NCI-H2107 treated with DMSO at 0.1 percent for 48 hours (cell line): ENCODE measurements around the gene ZNF155.
A peak's percentile ranks its signal among the peaks of the same experiment; 100 is the strongest.

Experiments
- DNase-seq: peaks from one replicate; lab custom pipeline; 2025; ENCODE audit not compliant: unreplicated experiment; lab: John Stamatoyannopoulos, UW

ZNF155 gene

GRCh38 chr19:44003461-44004009 lies 19.5 kb downstream of the ZNF155 start:
- no peak for DNase-seq

- no peak for DNase-seq
Observed at GRCh38 chr19:44005973-44006372, 22.0 kb downstream of the ZNF155 start.

DNA sequence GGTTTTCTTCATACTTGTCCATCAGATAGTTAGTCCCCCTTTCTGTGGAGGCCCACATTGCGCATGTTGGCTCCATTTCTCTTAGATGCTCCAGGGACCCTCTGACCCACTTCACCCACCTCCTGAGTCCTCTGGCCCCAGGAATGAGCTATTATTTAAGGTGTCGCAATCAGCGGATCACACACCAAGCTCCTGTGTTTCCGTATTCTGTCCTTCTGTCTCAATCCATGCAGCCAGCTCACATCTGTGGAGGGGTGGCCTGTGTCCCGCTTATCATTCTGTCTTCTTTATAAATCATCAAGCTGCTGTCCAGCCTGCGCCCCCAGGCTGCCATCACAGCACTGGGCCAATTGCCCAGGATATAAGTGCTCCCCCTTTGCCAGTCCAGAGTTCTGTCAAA lies 23.5 kb downstream of the ZNF155 start:
- DNase-seq, result no peak

- no peak for DNase-seq
Observed at GRCh38 chr19:44010468-44010867, 26.5 kb downstream of the ZNF155 start.

GRCh38 chr19:44019498-44019897 lies 35.5 kb downstream of the ZNF155 start:
- DNase-seq, result no peak

- DNase-seq, result no peak
Observed at GRCh38 chr19:44021221-44021620, 37.2 kb downstream of the ZNF155 start.

- DNase-seq, result no peak
Observed at GRCh38 chr19:44024900-44025216, 40.9 kb downstream of the ZNF155 start.

GRCh38 chr19:44025217-44025936 lies 41.4 kb downstream of the ZNF155 start, which contains the start of gene ZNF222:
Gene ZNF222, plus strand, starts transcription at chr19:44025379. Its CDS starts 58 bp downstream, at chr19:44025437.
- peak; percentile 77 for DNase-seq

GRCh38 chr19:44026622-44027021 lies 42.6 kb downstream of the ZNF155 start:
- DNase-seq, result no peak

DNA sequence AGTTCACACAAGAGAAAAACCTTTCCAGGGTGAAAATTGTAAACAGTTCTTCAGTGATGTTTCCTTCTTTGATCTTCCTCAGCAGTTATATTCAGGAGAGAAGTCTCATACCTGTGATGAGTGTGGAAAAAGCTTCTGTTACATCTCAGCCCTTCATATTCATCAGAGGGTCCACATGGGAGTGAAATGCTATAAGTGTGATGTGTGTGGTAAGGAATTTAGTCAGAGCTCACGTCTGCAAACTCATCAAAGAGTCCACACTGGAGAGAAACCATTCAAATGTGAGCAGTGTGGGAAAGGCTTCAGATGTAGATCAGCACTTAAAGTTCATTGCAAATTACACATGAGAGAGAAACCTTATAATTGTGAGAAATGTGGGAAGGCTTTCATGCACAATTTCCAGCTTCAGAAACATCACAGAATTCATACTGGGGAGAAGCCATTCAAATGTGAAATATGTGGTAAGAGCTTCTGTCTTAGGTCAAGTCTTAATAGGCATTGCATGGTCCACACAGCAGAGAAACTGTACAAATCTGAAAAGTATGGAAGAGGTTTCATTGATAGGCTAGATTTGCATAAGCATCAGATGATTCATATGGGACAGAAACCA lies 48.1 kb downstream of the ZNF155 start:
- no peak for DNase-seq

DNA sequence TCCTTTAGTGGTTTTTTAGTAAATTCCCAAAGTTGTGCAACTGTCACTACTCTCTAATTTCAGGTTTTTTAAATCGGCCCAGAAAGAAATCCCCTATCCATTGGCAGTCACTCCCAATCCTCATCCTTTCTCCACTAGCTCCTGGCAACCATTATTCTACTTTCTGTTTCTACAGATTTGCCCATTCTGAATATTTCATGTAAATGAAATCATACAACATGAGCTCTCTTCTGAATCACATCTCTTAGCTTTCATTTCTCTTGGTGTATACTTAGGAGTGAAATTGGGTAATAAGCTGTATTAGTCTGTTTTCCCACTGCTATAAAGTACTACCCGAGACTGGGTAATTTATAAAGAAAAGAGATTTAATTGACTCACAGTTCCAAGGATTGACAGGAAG lies 58.2 kb downstream of the ZNF155 start:
- DNase-seq, result no peak
